Activated T-helper 1 cell treated with anti-CD3 and anti-CD28 coated beads, Interleukin-12 subunit alpha, Interleukin-12 subunit beta, Interleukin-2, Interleukin-4 antibody, amounts not matched to agents 30 ng/mL and 10 ng/mL and 1 ng/mL, durations not matched to agents 14 hours and 24 hours and 36 hours (primary cell): ENCODE results near the gene ZNF638. TPM values are rescaled to one million over a fixed set of nuclear protein-coding genes. Genes with fewer than 3 reads are reported as not detected.

Experiments used
- DNase-seq: peaks from one replicate; pipeline ENCODE4 v3.0.0; 2021; ENCODE audit warnings: low spot score
- H3K27ac Mint-ChIP-seq: one replicate; pipeline ENCODE4 v1.8.0; 2021; ENCODE audit warnings: mild to moderate bottlenecking, mixed read lengths
- H3K27me3 Mint-ChIP-seq: one replicate; pipeline ENCODE4 v1.8.0; 2022; ENCODE audit warnings: mild to moderate bottlenecking, moderate library complexity, mixed read lengths; ENCODE audit not compliant: insufficient read depth
- H3K36me3 Mint-ChIP-seq: one replicate; pipeline ENCODE4 v1.8.0; 2021; ENCODE audit warnings: low read depth, mixed read lengths
- H3K4me1 Mint-ChIP-seq: one replicate; pipeline ENCODE4 v1.8.0; 2021; ENCODE audit warnings: low read depth, mixed read lengths
- H3K4me3 Mint-ChIP-seq: one replicate; pipeline ENCODE4 v1.8.0; 2021; ENCODE audit warnings: mild to moderate bottlenecking, moderate library complexity, mixed read lengths
- H3K9me3 Mint-ChIP-seq: one replicate; pipeline ENCODE4 v1.8.0; 2021; ENCODE audit warnings: mixed read lengths
- intact Hi-C: fragments of 100-400 bp; cut with micrococcal nuclease; formaldehyde crosslinking; loops from one replicate; pipeline ENCODE4 v1.15.1; 2024
- total RNA-seq: library from RNA; stranded (reverse); gene quantifications from 2 replicates; pipeline ENCODE4 v1.2.3, GENCODE V29; 2022

ZNF638 gene
- total RNA-seq, 1 donor from 2014 or later: 88.8 TPM

GRCh38 chr2:71473346-71474031 lies 141.9 kb downstream of the ZNF638 start:
- Mint-ChIP-seq H3K27ac (no peak overlapping the region), H3K4me3 (no peak overlapping the region), H3K27me3 (peaks cover 21% of the 10 kb centered on the region), H3K9me3 (no peaks in the 10 kb centered on the region), H3K4me1 (no peaks in the 10 kb centered on the region), H3K36me3 (no peaks in the 10 kb centered on the region)
- intact Hi-C loops: no loop called here
- DNase-seq: no peak

- H3K27me3 Mint-ChIP-seq: peaks cover 14% of the 10 kb centered on the region
Observed at GRCh38 chr2:71474116-71474743, 142.6 kb downstream of the ZNF638 start.

GRCh38 chr2:71474744-71475397 lies 143.3 kb downstream of the ZNF638 start:
- no peak for DNase-seq
- no peak overlapping the region for H3K27ac Mint-ChIP-seq
- H3K4me3 Mint-ChIP-seq: no peak overlapping the region
- H3K27me3 Mint-ChIP-seq: peaks cover 11% of the 10 kb centered on the region
- intact Hi-C loops: no loop called here
- no peaks in the 10 kb centered on the region for H3K36me3 Mint-ChIP-seq
- H3K4me1 Mint-ChIP-seq: no peaks in the 10 kb centered on the region
- no peaks in the 10 kb centered on the region for H3K9me3 Mint-ChIP-seq

More at GRCh38 chr2:71474116-71474743, 142.6 kb downstream of the ZNF638 start:
- no peaks in the 10 kb centered on the region for H3K4me1 Mint-ChIP-seq
- intact Hi-C loops: no loop called here
- no peaks in the 10 kb centered on the region for H3K36me3 Mint-ChIP-seq
- DNase-seq: no peak
- no peak overlapping the region for H3K27ac Mint-ChIP-seq
- H3K9me3 Mint-ChIP-seq: no peaks in the 10 kb centered on the region
- no peak overlapping the region for H3K4me3 Mint-ChIP-seq

- H3K9me3 Mint-ChIP-seq: no peaks in the 10 kb centered on the region
- no peaks in the 10 kb centered on the region for H3K4me1 Mint-ChIP-seq
- no peak overlapping the region for H3K4me3 Mint-ChIP-seq
- no peak overlapping the region for H3K27ac Mint-ChIP-seq
- intact Hi-C loops: no loop called here
- DNase-seq: no peak
- no peaks in the 10 kb centered on the region for H3K36me3 Mint-ChIP-seq
- H3K27me3 Mint-ChIP-seq: peaks cover 8% of the 10 kb centered on the region
Observed at GRCh38 chr2:71476495-71476894, 144.9 kb downstream of the ZNF638 start.

GRCh38 chr2:71477231-71477691 lies 145.7 kb downstream of the ZNF638 start:
- intact Hi-C loops: no loop called here
- Mint-ChIP-seq H3K4me1 (no peaks in the 10 kb centered on the region), H3K27ac (no peak overlapping the region), H3K4me3 (no peak overlapping the region), H3K27me3 (peaks cover 8% of the 10 kb centered on the region), H3K9me3 (no peaks in the 10 kb centered on the region), H3K36me3 (no peaks in the 10 kb centered on the region)
- no peak for DNase-seq

GRCh38 chr2:71478806-71479205 lies 147.2 kb downstream of the ZNF638 start:
- Mint-ChIP-seq H3K4me1 (no peaks in the 10 kb centered on the region), H3K27ac (no peak overlapping the region), H3K27me3 (peaks cover 8% of the 10 kb centered on the region), H3K36me3 (no peaks in the 10 kb centered on the region), H3K9me3 (no peaks in the 10 kb centered on the region), H3K4me3 (no peak overlapping the region)
- DNase-seq: no peak
- intact Hi-C loops: no loop called here

GRCh38 chr2:71479261-71479660 lies 147.7 kb downstream of the ZNF638 start:
- no peaks in the 10 kb centered on the region for H3K36me3 Mint-ChIP-seq
- H3K27me3 Mint-ChIP-seq: peaks cover 8% of the 10 kb centered on the region
- no peak for DNase-seq
- no peak overlapping the region for H3K27ac Mint-ChIP-seq
- no peaks in the 10 kb centered on the region for H3K4me1 Mint-ChIP-seq
- H3K4me3 Mint-ChIP-seq: no peak overlapping the region
- intact Hi-C loops: no loop called here
- no peaks in the 10 kb centered on the region for H3K9me3 Mint-ChIP-seq

GRCh38 chr2:71481111-71481510 lies 149.5 kb downstream of the ZNF638 start:
- DNase-seq: no peak
- no peaks in the 10 kb centered on the region for H3K4me1 Mint-ChIP-seq

GRCh38 chr2:71482055-71482454 lies 150.5 kb downstream of the ZNF638 start:
- no peak for DNase-seq
- Mint-ChIP-seq H3K27ac (no peak overlapping the region), H3K4me1 (no peaks in the 10 kb centered on the region), H3K27me3 (peaks cover 7% of the 10 kb centered on the region), H3K4me3 (no peak overlapping the region), H3K9me3 (no peaks in the 10 kb centered on the region), H3K36me3 (no peaks in the 10 kb centered on the region)
- intact Hi-C loops: no loop called here

More at GRCh38 chr2:71481111-71481510, 149.5 kb downstream of the ZNF638 start:
- H3K36me3 Mint-ChIP-seq: no peaks in the 10 kb centered on the region
- peaks cover 7% of the 10 kb centered on the region for H3K27me3 Mint-ChIP-seq
- H3K27ac Mint-ChIP-seq: no peak overlapping the region
- intact Hi-C loops: no loop called here
- H3K9me3 Mint-ChIP-seq: no peaks in the 10 kb centered on the region
- H3K4me3 Mint-ChIP-seq: no peak overlapping the region

- Mint-ChIP-seq H3K9me3 (no peaks in the 10 kb centered on the region), H3K27me3 (peaks cover 12% of the 10 kb centered on the region), H3K27ac (no peak overlapping the region), H3K4me1 (no peaks in the 10 kb centered on the region), H3K4me3 (no peak overlapping the region), H3K36me3 (no peaks in the 10 kb centered on the region)
- intact Hi-C loops: no loop called here
- DNase-seq: no peak
Observed at GRCh38 chr2:71483246-71483645, 151.7 kb downstream of the ZNF638 start.

- no peaks in the 10 kb centered on the region for H3K9me3 Mint-ChIP-seq
- no peak for DNase-seq
- H3K4me3 Mint-ChIP-seq: no peak overlapping the region
- H3K27ac Mint-ChIP-seq: no peak overlapping the region
- no peaks in the 10 kb centered on the region for H3K36me3 Mint-ChIP-seq
- intact Hi-C loops: no loop called here
- H3K4me1 Mint-ChIP-seq: no peaks in the 10 kb centered on the region
- H3K27me3 Mint-ChIP-seq: peaks cover 12% of the 10 kb centered on the region
Observed at GRCh38 chr2:71484354-71484753, 152.8 kb downstream of the ZNF638 start.
